Stimulated activated CD8-positive, alpha-beta memory T cell treated with anti-CD3 and anti-CD28 coated beads, Interleukin-15, amount 100 ng/mL, for 1 hour (primary cell): ENCODE data around the gene ARHGEF7.

Experiments used
- DNase-seq: peaks from one replicate; pipeline ENCODE4 v3.0.0-alpha.2; 2020; ENCODE audit warnings: low read depth

ARHGEF7 gene

GRCh38 chr13:111280226-111280625 is 165.1 kb downstream of the ARHGEF7 start:
- DNase-seq, result no peak

GRCh38 chr13:111280681-111281585 is 165.8 kb downstream of the ARHGEF7 start:
- DNase-seq, result no peak

GRCh38 chr13:111281751-111282311 is 166.7 kb downstream of the ARHGEF7 start:
- no peak for DNase-seq

- DNase-seq, result no peak
Measured at GRCh38 chr13:111282425-111282824, 167.3 kb downstream of the ARHGEF7 start.

GRCh38 chr13:111282997-111283396 is 167.9 kb downstream of the ARHGEF7 start:
- DNase-seq, result no peak

- no peak for DNase-seq
Measured at GRCh38 chr13:111283457-111283856, 168.3 kb downstream of the ARHGEF7 start.

GRCh38 chr13:111283991-111284390 is 168.9 kb downstream of the ARHGEF7 start:
- no peak for DNase-seq

GRCh38 chr13:111284565-111284964 is 169.5 kb downstream of the ARHGEF7 start:
- no peak for DNase-seq

GRCh38 chr13:111286162-111286561 is 171.1 kb downstream of the ARHGEF7 start:
- DNase-seq, result no peak

GRCh38 chr13:111286749-111287148 is 171.6 kb downstream of the ARHGEF7 start:
- DNase-seq, result no peak

GRCh38 chr13:111287201-111287600 is 172.1 kb downstream of the ARHGEF7 start:
- no peak for DNase-seq

- no peak for DNase-seq
Measured at GRCh38 chr13:111288276-111288675, 173.2 kb downstream of the ARHGEF7 start.

GRCh38 chr13:111289251-111289650 is 174.1 kb downstream of the ARHGEF7 start:
- no peak for DNase-seq

- DNase-seq, result no peak
Measured at GRCh38 chr13:111291908-111292307, 176.8 kb downstream of the ARHGEF7 start.

GRCh38 chr13:111292710-111293485 is 177.8 kb downstream of the ARHGEF7 start:
- DNase-seq, result no peak

GRCh38 chr13:111295886-111296285 is 180.8 kb downstream of the ARHGEF7 start:
- no peak for DNase-seq

GRCh38 chr13:111296417-111296816 is 181.3 kb downstream of the ARHGEF7 start:
- DNase-seq, result no peak

- DNase-seq, result no peak
Measured at GRCh38 chr13:111298214-111298975, 183.3 kb downstream of the ARHGEF7 start.

- DNase-seq, result no peak
Measured at GRCh38 chr13:111302045-111302726, 187.1 kb downstream of the ARHGEF7 start.

- DNase-seq, result no peak
Measured at GRCh38 chr13:111303559-111303958, 188.4 kb downstream of the ARHGEF7 start.

- DNase-seq, result no peak
Measured at GRCh38 chr13:111304041-111304544, 189.0 kb downstream of the ARHGEF7 start.
